Endodermal cell (in vitro differentiated cells): ENCODE results near the gene NAA20. TPM values are rescaled to one million over a fixed set of nuclear protein-coding genes. Genes with fewer than 3 reads are reported as not detected.

Source experiments
- DNase-seq: peaks from one replicate; pipeline ENCODE4 v3.0.0-alpha.2; 2017
- H3K27ac ChIP-seq: 2 replicates; pipeline ENCODE4 v1.5.1; 2013; ENCODE audit warnings: mild to moderate bottlenecking, low read depth, low read length, moderate library complexity
- H3K27me3 ChIP-seq: 2 replicates; pipeline ENCODE4 v1.6.1; 2013; ENCODE audit warnings: mild to moderate bottlenecking, low read length, moderate library complexity; ENCODE audit not compliant: insufficient read depth, control insufficient read depth, poor library complexity, severe bottlenecking
- H3K36me3 ChIP-seq: 2 replicates; pipeline ENCODE4 v1.7.0; 2013; ENCODE audit warnings: mild to moderate bottlenecking, low read length, moderate library complexity; ENCODE audit not compliant: control insufficient read depth, insufficient read depth
- H3K4me1 ChIP-seq: one replicate; pipeline ENCODE4 v1.7.0; 2013; ENCODE audit warnings: low read length; ENCODE audit not compliant: control insufficient read depth, insufficient read depth
- H3K4me3 ChIP-seq: 2 replicates; pipeline ENCODE4 v1.5.1; 2013; ENCODE audit warnings: mild to moderate bottlenecking, low read length, moderate library complexity
- H3K9ac ChIP-seq: 2 replicates; pipeline ENCODE4 v1.6.1; 2013; ENCODE audit warnings: mild to moderate bottlenecking, low read length, moderate library complexity; ENCODE audit not compliant: poor library complexity, severe bottlenecking; ENCODE audit errors: extremely low read depth
- H3K9me3 ChIP-seq: 2 replicates; pipeline ENCODE4 v1.6.1; 2013; ENCODE audit warnings: mild to moderate bottlenecking, low read length, moderate library complexity; ENCODE audit not compliant: control insufficient read depth
- H3K27ac Mint-ChIP-seq: 2 replicates; pipeline ENCODE4 v1.8.0; 2020; ENCODE audit warnings: mixed read lengths
- H3K27me3 Mint-ChIP-seq: 2 replicates; pipeline ENCODE4 v1.8.0; 2021; ENCODE audit warnings: mild to moderate bottlenecking, mixed read lengths; ENCODE audit not compliant: insufficient read depth
- H3K36me3 Mint-ChIP-seq: 2 replicates; pipeline ENCODE4 v1.8.0; 2020; ENCODE audit warnings: low read depth, mixed read lengths
- H3K4me1 Mint-ChIP-seq: 2 replicates; pipeline ENCODE4 v1.8.0; 2020; ENCODE audit warnings: mixed read lengths
- H3K4me3 Mint-ChIP-seq: 2 replicates; pipeline ENCODE4 v1.8.0; 2020; ENCODE audit warnings: mild to moderate bottlenecking, moderate library complexity, mixed read lengths
- H3K9me3 Mint-ChIP-seq: 2 replicates; pipeline ENCODE4 v1.8.0; 2020; ENCODE audit warnings: mild to moderate bottlenecking, mixed read lengths
- CTCF ChIP-seq: fragments of 200-600 bp; sonication (generic); conservative IDR thresholded peaks from 2 replicates; pipeline ENCODE4 v1.5.0; 2021; ENCODE audit warnings: antibody characterized with exemption, mild to moderate bottlenecking
- WGBS, 2 experiments: methylation state at CpG; one replicate each; pipeline versions ENCODE4 v1.1.5 to v1.1.7; 2013; ENCODE audit warnings: missing lambda C conversion rate in 2 of 2, mixed read lengths in 1 of 2; ENCODE audit not compliant: insufficient coverage in 1 of 2, insufficient read length in 1 of 2; 5-methylcytosine and 5-hydroxymethylcytosine counted together
- total RNA-seq, 2 donors: library from RNA; stranded (reverse); fragmentation: NEBNext Ultra II Directional in 1 of 2; extraction: Animal tissue kit (Norgen Biotek cat#: 25700) in 1 of 2; gene quantifications; 2 replicates in 1 of 2; 3 replicates in 1 of 2; pipeline ENCODE4 v1.2.1, GENCODE V29; 2021

Gene NAA20
- total RNA-seq, 2 donors from 2014 or later: 35.1 to 39.4 TPM

- Histone ChIP-seq H3K9ac (peak within 1 kb of the TSS; percentile 77), H3K36me3 (peaks cover 33% of the 10 kb centered on the region), H3K4me1 (no peaks in the 10 kb centered on the region), H3K27ac (peak within 1 kb of the TSS; percentile 59), H3K27me3 (peaks cover 8% of the 10 kb centered on the region), H3K4me3 (peak within 1 kb of the TSS; percentile 97), H3K9me3 (no peaks in the 10 kb centered on the region)
- peaks cover 30% of the 10 kb centered on the region for H3K36me3 Mint-ChIP-seq
- peak; percentile 99 for DNase-seq
- H3K9me3 Mint-ChIP-seq: no peaks in the 10 kb centered on the region
- WGBS, 2 experiments: 0% methylated on average over 31 to 67 of the region's 67 CpGs
- peak; percentile 38 for TF ChIP-seq CTCF
- H3K27ac Mint-ChIP-seq: peak within 1 kb of the TSS; percentile 98
- peak within 1 kb of the TSS; percentile 99 for H3K4me3 Mint-ChIP-seq
- no peaks in the 10 kb centered on the region for H3K27me3 Mint-ChIP-seq
- peaks cover 4% of the 10 kb centered on the region for H3K4me1 Mint-ChIP-seq
Observed at GRCh38 chr20:20052074-20052970, 35.2 kb downstream of the NAA20 start, which contains the start of the genes CFAP61 and CRNKL1. Gene CFAP61 (plus strand): TSS chr20:20052532. CDS start chr20:20056654, 4,122 bp downstream. Gene CRNKL1 (minus strand): TSS chr20:20052466. CDS start chr20:20052342, 124 bp downstream.

- DNase-seq: no peak
- Histone ChIP-seq H3K27ac (no peak overlapping the region), H3K4me1 (no peaks in the 10 kb centered on the region), H3K4me3 (no peak overlapping the region), H3K9ac (no peak overlapping the region), H3K27me3 (peaks cover under 1% of the 10 kb centered on the region), H3K36me3 (no peaks in the 10 kb centered on the region), H3K9me3 (no peaks in the 10 kb centered on the region)
- no peak for TF ChIP-seq CTCF
- H3K4me1 Mint-ChIP-seq: no peaks in the 10 kb centered on the region
- H3K27me3 Mint-ChIP-seq: peaks cover 1% of the 10 kb centered on the region
- no peaks in the 10 kb centered on the region for H3K36me3 Mint-ChIP-seq
- no peak overlapping the region for H3K4me3 Mint-ChIP-seq
- no peak overlapping the region for H3K27ac Mint-ChIP-seq
- H3K9me3 Mint-ChIP-seq: no peaks in the 10 kb centered on the region
- 93 to 95% methylated on average over 6 of the region's 6 CpGs for WGBS, 2 experiments
Observed at GRCh38 chr20:20060234-20060998, 43.3 kb downstream of the NAA20 start.

GRCh38 chr20:20063941-20064702, 47.0 kb downstream of the NAA20 start:
- Mint-ChIP-seq H3K36me3 (no peaks in the 10 kb centered on the region), H3K27me3 (peaks cover 7% of the 10 kb centered on the region), H3K4me1 (no peaks in the 10 kb centered on the region), H3K27ac (no peak overlapping the region), H3K4me3 (no peak overlapping the region), H3K9me3 (no peaks in the 10 kb centered on the region)
- Histone ChIP-seq H3K9ac (no peak overlapping the region), H3K9me3 (no peaks in the 10 kb centered on the region), H3K36me3 (no peaks in the 10 kb centered on the region), H3K4me1 (no peaks in the 10 kb centered on the region), H3K27ac (no peak overlapping the region), H3K27me3 (no peaks in the 10 kb centered on the region), H3K4me3 (no peak overlapping the region)
- no peak for DNase-seq
- 84 to 86% methylated on average over 9 to 12 of the region's 12 CpGs for WGBS, 2 experiments
- no peak for TF ChIP-seq CTCF
